ENCODE data around the gene CHD1.

DNA sequence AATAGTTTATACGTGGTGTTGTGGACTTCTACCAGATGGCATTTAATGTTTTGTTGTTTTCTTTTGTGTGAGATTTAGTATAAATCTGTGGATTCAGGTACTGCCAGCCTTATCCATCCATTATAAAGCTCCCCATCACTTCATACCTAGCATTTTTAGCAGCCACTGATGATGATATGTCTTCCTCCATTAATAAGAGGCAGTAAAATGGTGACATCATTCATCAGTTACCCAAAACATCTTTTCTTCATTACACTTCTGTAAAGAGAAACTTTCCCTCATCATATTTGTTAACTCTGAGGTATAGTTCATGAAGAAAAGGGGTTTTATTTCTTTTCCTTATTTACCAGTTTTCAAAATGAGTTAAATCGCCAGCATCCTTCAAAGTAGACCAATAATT lies 19.4 kb downstream of the CHD1 start:
- TF ChIP-seq, protein P1, sequence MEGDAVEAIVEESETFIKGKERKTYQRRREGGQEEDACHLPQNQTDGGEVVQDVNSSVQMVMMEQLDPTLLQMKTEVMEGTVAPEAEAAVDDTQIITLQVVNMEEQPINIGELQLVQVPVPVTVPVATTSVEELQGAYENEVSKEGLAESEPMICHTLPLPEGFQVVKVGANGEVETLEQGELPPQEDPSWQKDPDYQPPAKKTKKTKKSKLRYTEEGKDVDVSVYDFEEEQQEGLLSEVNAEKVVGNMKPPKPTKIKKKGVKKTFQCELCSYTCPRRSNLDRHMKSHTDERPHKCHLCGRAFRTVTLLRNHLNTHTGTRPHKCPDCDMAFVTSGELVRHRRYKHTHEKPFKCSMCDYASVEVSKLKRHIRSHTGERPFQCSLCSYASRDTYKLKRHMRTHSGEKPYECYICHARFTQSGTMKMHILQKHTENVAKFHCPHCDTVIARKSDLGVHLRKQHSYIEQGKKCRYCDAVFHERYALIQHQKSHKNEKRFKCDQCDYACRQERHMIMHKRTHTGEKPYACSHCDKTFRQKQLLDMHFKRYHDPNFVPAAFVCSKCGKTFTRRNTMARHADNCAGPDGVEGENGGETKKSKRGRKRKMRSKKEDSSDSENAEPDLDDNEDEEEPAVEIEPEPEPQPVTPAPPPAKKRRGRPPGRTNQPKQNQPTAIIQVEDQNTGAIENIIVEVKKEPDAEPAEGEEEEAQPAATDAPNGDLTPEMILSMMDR (IDR thresholded peaks at IDR 0.05), result no peak
- TF ChIP-seq POLR2A (IDR thresholded peaks at IDR 0.05), result no peak

All from Peyer's patch (tissue), 4 donors.